Measurements from ENCODE around the gene SNN.

SNN gene

GRCh38 chr16:11667824-11668622 is at the start of gene SNN:
TSS of gene SNN (plus strand) at chr16:11668455. CDS start at chr16:11676060, 7,605 bp downstream.
- DNase-seq (ENCODE audit: low read depth) = peak; percentile 80

- DNase-seq (ENCODE audit: low read depth) = no peak
Measured at GRCh38 chr16:11619327-11619851, 48.9 kb upstream of the SNN start.

GRCh38 chr16:11620243-11621003 is 47.8 kb upstream of the SNN start:
- DNase-seq (ENCODE audit: low read depth) = no peak

- DNase-seq (ENCODE audit: low read depth) = no peak
Measured at GRCh38 chr16:11621539-11621919, 46.7 kb upstream of the SNN start.

- DNase-seq (ENCODE audit: low read depth) = peak; percentile 17
Measured at GRCh38 chr16:11621920-11622651, 46.2 kb upstream of the SNN start.

- no peak for DNase-seq (ENCODE audit: low read depth)
Measured at GRCh38 chr16:11624205-11624604, 44.0 kb upstream of the SNN start.

- no peak for DNase-seq (ENCODE audit: low read depth)
Measured at GRCh38 chr16:11624636-11625607, 43.3 kb upstream of the SNN start.

- no peak for DNase-seq (ENCODE audit: low read depth)
Measured at GRCh38 chr16:11625769-11626168, 42.5 kb upstream of the SNN start.

GRCh38 chr16:11626657-11627291 is 41.5 kb upstream of the SNN start:
- DNase-seq (ENCODE audit: low read depth) = no peak

- no peak for DNase-seq (ENCODE audit: low read depth)
Measured at GRCh38 chr16:11627292-11627663, 41.0 kb upstream of the SNN start.

GRCh38 chr16:11627822-11628457 is 40.3 kb upstream of the SNN start:
- DNase-seq (ENCODE audit: low read depth) = no peak

GRCh38 chr16:11629071-11630030 is 38.9 kb upstream of the SNN start:
- DNase-seq (ENCODE audit: low read depth) = no peak

- DNase-seq (ENCODE audit: low read depth) = no peak
Measured at GRCh38 chr16:11630046-11630767, 38.0 kb upstream of the SNN start.

- DNase-seq (ENCODE audit: low read depth) = no peak
Measured at GRCh38 chr16:11630768-11631056, 37.5 kb upstream of the SNN start.

GRCh38 chr16:11631214-11631613 is 37.0 kb upstream of the SNN start:
- no peak for DNase-seq (ENCODE audit: low read depth)

- no peak for DNase-seq (ENCODE audit: low read depth)
Measured at GRCh38 chr16:11632455-11632939, 35.8 kb upstream of the SNN start.

GRCh38 chr16:11633113-11633512 is 35.1 kb upstream of the SNN start:
- DNase-seq (ENCODE audit: low read depth) = no peak

- DNase-seq (ENCODE audit: low read depth) = no peak
Measured at GRCh38 chr16:11634312-11634711, 33.9 kb upstream of the SNN start.

All from stimulated activated CD8-positive, alpha-beta memory T cell treated with anti-CD3 and anti-CD28 coated beads, Interleukin-15, amount 100 ng/mL, for 24 hours (primary cell).